Fibroblast of lung (primary cell): ENCODE results near the gene PDCL3. TPM values are rescaled to one million over a fixed set of nuclear protein-coding genes. Genes with fewer than 3 reads are reported as not detected.

Experiments used
- DNase-seq, 2 donors: peaks; one replicate each; pipeline versions ENCODE4 v3.0.0 to v3.0.0-alpha.2; 2010; ENCODE audit warnings: low read depth in 2 of 2
- H2AFZ ChIP-seq: 2 replicates; pipeline ENCODE4 v1.5.1; 2012; ENCODE audit warnings: low read length, control low read depth, inconsistent platforms
- H3K27ac ChIP-seq: 2 replicates; pipeline ENCODE4 v1.5.1; 2011; ENCODE audit warnings: low read length, control low read depth; ENCODE audit not compliant: insufficient read depth
- H3K27me3 ChIP-seq: 2 replicates; pipeline ENCODE4 v1.5.1; 2011; ENCODE audit warnings: mild to moderate bottlenecking, low read length; ENCODE audit not compliant: control insufficient read depth, insufficient read depth
- H3K36me3 ChIP-seq: 2 replicates; pipeline ENCODE4 v1.5.1; 2011; ENCODE audit warnings: low read length; ENCODE audit not compliant: control insufficient read depth, insufficient read depth
- H3K4me1 ChIP-seq: 2 replicates; pipeline ENCODE4 v1.5.1; 2011; ENCODE audit warnings: low read length; ENCODE audit not compliant: control insufficient read depth, insufficient read depth; ENCODE audit errors: extremely low read depth
- H3K4me2 ChIP-seq: 2 replicates; pipeline ENCODE4 v1.5.1; 2011; ENCODE audit warnings: low read length, control low read depth; ENCODE audit not compliant: insufficient read depth; ENCODE audit errors: extremely low read depth
- H3K4me3 ChIP-seq, 4 experiments: fragments of 200-600 bp in 1 of 4; sonication (generic) in 1 of 4; replicated peaks in 1 of 4; 2 replicates each; pipeline ENCODE4 v1.5.1; 2011 to 2016; ENCODE audit warnings: low read length in 4 of 4, low read depth in 3 of 4, mild to moderate bottlenecking in 3 of 4, control low read depth in 2 of 4, inconsistent platforms in 1 of 4, mixed read lengths in 1 of 4; ENCODE audit not compliant: insufficient read depth in 1 of 4; ENCODE audit errors: control extremely low read depth in 1 of 4
- H3K79me2 ChIP-seq: 2 replicates; pipeline ENCODE4 v1.5.1; 2012; ENCODE audit warnings: mild to moderate bottlenecking, low read length, inconsistent platforms; ENCODE audit not compliant: control insufficient read depth, insufficient read depth
- H3K9ac ChIP-seq: 2 replicates; pipeline ENCODE4 v1.5.1; 2011; ENCODE audit warnings: mild to moderate bottlenecking, low read length, control low read depth; ENCODE audit not compliant: insufficient read depth
- H3K9me3 ChIP-seq: 2 replicates; pipeline ENCODE4 v1.5.1; 2012; ENCODE audit warnings: low read depth, low read length; ENCODE audit not compliant: control insufficient read depth, insufficient read depth
- H4K20me1 ChIP-seq: 2 replicates; pipeline ENCODE4 v1.5.1; 2011; ENCODE audit warnings: low read length; ENCODE audit not compliant: control insufficient read depth, insufficient read depth; ENCODE audit errors: extremely low read depth
- CTCF ChIP-seq, 2 donors: IDR thresholded peaks in 1 of 2; conservative IDR thresholded peaks in 1 of 2; 1 replicate in 1 of 2; 2 replicates in 1 of 2; pipeline ENCODE4 v1.5.1; 2011 to 2012; ENCODE audit warnings: low read length in 2 of 2, control low read depth in 1 of 2, inconsistent platforms in 1 of 2, low read depth in 1 of 2, mild to moderate bottlenecking in 1 of 2
- EZH2 ChIP-seq: IDR thresholded peaks from 2 replicates; pipeline ENCODE4 v1.5.1; 2012; ENCODE audit warnings: low read length, control low read depth, mild to moderate bottlenecking; ENCODE audit errors: missing control alignments
- polyA plus RNA-seq, 2 donors: library from polyadenylated mRNA; depleted of rRNA in 1 of 2; stranded (reverse) in 1 of 2; unstranded in 1 of 2; fragments of >200 nt; gene quantifications; 2 replicates each; pipeline ENCODE4 v1.2.1, GENCODE V29; 2011 to 2012; ENCODE audit warnings: missing spikeins in 1 of 2
- total RNA-seq: library from RNA; depleted of rRNA; stranded (reverse); fragments of >200 nt; gene quantifications from 2 replicates; pipeline ENCODE4 v1.2.1, GENCODE V29; 2014

Gene PDCL3
- total and polyA plus RNA-seq, 2 donors (not counting 1 experiment from before 2014, with no cell fraction given), result 11.4 to 29.0 TPM

- H3K27me3 ChIP-seq, result no peaks in the 10 kb centered on the region
- TF ChIP-seq EZH2, result no peak
- no peak overlapping the region for H3K4me2 ChIP-seq
- H3K36me3 ChIP-seq, result no peaks in the 10 kb centered on the region
- no peak overlapping the region for H3K4me3 ChIP-seq
- no peak for DNase-seq
- H3K4me1 ChIP-seq, result no peaks in the 10 kb centered on the region
- H3K27ac ChIP-seq, result no peak overlapping the region
- no peaks in the 10 kb centered on the region for H4K20me1 ChIP-seq
- no peaks in the 10 kb centered on the region for H3K79me2 ChIP-seq
- H3K9ac ChIP-seq, result no peak overlapping the region
- H2AFZ ChIP-seq, result no peak overlapping the region
- H3K9me3 ChIP-seq, result no peaks in the 10 kb centered on the region
These were observed 6.0 kb upstream of the PDCL3 start for GRCh38 chr2:100556746-100557145.

GRCh38 chr2:100560216-100560830 lies 2.5 kb upstream of the PDCL3 start:
- Histone ChIP-seq H3K27ac (no peak overlapping the region), H3K36me3 (no peaks in the 10 kb centered on the region), H3K4me1 (no peaks in the 10 kb centered on the region), H3K4me3 (no peak overlapping the region), H3K9ac (no peak overlapping the region), H3K4me2 (no peak overlapping the region), H4K20me1 (no peaks in the 10 kb centered on the region), H2AFZ (no peak overlapping the region), H3K79me2 (peaks cover 3% of the 10 kb centered on the region), H3K9me3 (no peaks in the 10 kb centered on the region), H3K27me3 (no peaks in the 10 kb centered on the region)
- no peak for DNase-seq
- no peak for TF ChIP-seq CTCF (conservative IDR thresholded peaks at IDR 0.05 in 1 of 2, IDR thresholded peaks at IDR 0.05 in 1 of 2; ENCODE audit: low read depth in 1 of 2, low read length in 2 of 2)
- TF ChIP-seq EZH2, result no peak

- Histone ChIP-seq H3K36me3 (no peaks in the 10 kb centered on the region), H3K4me3 (no peak overlapping the region), H2AFZ (peak overlapping the region; percentile 8), H4K20me1 (no peaks in the 10 kb centered on the region), H3K27me3 (no peaks in the 10 kb centered on the region), H3K9me3 (no peaks in the 10 kb centered on the region), H3K9ac (no peak overlapping the region), H3K4me2 (no peak overlapping the region), H3K79me2 (peaks cover 3% of the 10 kb centered on the region), H3K4me1 (no peaks in the 10 kb centered on the region), H3K27ac (no peak overlapping the region)
- TF ChIP-seq EZH2 (no peak), CTCF (conservative IDR thresholded peaks at IDR 0.05 in 1 of 2, IDR thresholded peaks at IDR 0.05 in 1 of 2; ENCODE audit: low read depth in 1 of 2, low read length in 2 of 2) (no peak)
- no peak for DNase-seq
These were observed 1.6 kb upstream of the PDCL3 start for GRCh38 chr2:100561191-100561590.
